Smooth muscle cell of the brain vasculature (primary cell): ENCODE data around the gene MAN1A1.

Source experiments
- DNase-seq: peaks from one replicate; pipeline ENCODE4 v3.0.0-alpha.2; 2012; ENCODE audit warnings: low read depth, low spot score

MAN1A1 gene

GRCh38 chr6:119196715-119197114, 152.8 kb downstream of the MAN1A1 start:
- no peak for DNase-seq

GRCh38 chr6:119195848-119196247, 153.7 kb downstream of the MAN1A1 start:
- DNase-seq, result no peak

DNA sequence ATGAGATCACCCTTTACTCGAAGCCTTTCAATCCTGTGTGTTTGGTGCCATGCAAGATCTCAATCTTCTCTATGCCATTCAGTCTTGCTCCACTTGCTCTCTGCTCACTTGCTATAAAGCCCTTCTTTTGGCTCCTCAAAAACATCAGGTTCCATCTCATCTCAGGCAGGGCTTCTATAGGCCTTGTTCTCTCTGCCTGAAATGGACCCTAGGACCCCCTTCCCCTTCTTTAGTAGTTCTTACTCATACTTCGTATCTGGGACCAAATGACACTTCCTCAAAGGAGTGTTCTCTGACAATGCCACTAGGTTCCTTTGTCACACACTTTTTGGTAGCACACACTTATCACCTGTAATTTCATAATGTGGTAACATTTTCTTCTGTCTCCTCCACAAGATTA, 154.4 kb downstream of the MAN1A1 start:
- DNase-seq, result no peak

DNA sequence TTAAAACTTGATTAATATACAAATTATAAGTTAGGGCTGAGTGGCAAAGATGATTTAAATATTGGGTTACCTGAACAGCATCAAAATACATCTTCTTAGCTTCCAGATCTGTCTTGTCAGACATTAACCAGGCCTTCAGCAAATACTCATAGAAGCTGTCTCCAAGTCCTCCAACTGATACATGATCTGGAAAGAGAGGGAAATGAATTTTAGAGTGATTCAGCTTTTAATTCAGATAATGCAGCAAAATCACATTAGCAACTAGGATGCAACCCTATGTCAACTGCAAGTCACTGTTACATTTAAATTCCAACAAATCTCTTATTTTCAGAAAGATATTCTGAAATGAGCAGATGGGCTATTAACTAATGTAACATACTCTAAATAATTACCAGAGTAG, 155.9 kb downstream of the MAN1A1 start:
- DNase-seq, result no peak

GRCh38 chr6:119192200-119192599, 157.4 kb downstream of the MAN1A1 start:
- no peak for DNase-seq

- no peak for DNase-seq
These were observed 159.4 kb downstream of the MAN1A1 start for GRCh38 chr6:119190176-119190575.

- DNase-seq, result no peak
These were observed 160.1 kb downstream of the MAN1A1 start for GRCh38 chr6:119189498-119189897.

- no peak for DNase-seq
These were observed 162.0 kb downstream of the MAN1A1 start for GRCh38 chr6:119187596-119187995.

GRCh38 chr6:119186490-119186889, 163.1 kb downstream of the MAN1A1 start:
- DNase-seq, result no peak

DNA sequence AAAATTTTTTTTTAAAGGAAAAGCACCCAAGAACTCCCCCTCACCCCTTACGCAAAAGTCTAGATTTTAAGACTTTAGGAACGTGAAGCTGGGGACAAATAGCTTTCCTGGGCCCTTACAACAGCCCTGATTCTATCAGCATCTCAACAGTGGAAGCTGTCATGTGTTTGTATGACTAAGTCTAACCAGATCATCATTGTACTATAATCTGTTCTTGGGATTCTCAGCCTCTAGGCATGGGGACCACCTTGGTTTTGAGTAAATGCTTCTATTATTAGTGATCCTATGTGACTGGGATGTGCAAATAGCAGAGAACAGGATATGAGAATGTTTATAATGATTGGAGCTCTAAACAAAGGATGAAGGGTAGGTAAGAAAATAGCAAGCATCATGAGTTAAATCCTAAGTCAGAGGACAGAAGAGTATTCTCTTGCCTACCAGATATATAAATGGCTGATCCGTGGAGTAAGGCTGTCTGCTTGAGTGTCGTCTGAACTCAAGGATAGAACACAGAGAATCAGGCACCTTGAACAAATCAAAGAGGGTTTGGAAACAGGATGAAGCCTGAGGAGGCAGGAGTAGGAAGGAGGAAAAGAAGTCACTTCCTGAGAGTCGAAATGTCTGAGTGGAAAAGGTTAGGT, 165.4 kb downstream of the MAN1A1 start:
- no peak for DNase-seq

GRCh38 chr6:119183457-119183856, 166.1 kb downstream of the MAN1A1 start:
- no peak for DNase-seq

- no peak for DNase-seq
These were observed 166.7 kb downstream of the MAN1A1 start for GRCh38 chr6:119182875-119183274.

GRCh38 chr6:119182216-119182803, 167.3 kb downstream of the MAN1A1 start:
- DNase-seq, result no peak

DNA sequence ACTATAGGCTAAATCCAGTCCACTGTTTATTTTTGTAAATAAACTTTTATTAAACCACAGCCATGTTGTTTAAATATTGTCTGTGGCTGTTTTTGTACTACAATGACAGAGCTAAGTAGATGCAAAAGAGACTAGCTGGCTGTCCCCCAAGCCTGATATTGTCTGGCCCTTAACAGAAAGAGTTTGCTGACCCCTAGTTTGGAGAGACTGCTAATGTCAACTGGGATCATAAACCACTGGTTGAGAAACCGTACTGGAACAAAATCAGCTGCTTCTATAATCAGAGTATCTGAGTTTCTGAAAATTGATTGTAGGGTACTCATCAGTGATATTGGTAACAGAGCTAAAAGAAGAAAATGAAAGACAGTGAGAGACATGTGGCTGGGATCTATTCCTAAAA, 168.5 kb downstream of the MAN1A1 start:
- DNase-seq, result no peak

- DNase-seq, result no peak
These were observed 169.7 kb downstream of the MAN1A1 start for GRCh38 chr6:119179842-119180241.

- no peak for DNase-seq
These were observed 170.5 kb downstream of the MAN1A1 start for GRCh38 chr6:119179062-119179461.

DNA sequence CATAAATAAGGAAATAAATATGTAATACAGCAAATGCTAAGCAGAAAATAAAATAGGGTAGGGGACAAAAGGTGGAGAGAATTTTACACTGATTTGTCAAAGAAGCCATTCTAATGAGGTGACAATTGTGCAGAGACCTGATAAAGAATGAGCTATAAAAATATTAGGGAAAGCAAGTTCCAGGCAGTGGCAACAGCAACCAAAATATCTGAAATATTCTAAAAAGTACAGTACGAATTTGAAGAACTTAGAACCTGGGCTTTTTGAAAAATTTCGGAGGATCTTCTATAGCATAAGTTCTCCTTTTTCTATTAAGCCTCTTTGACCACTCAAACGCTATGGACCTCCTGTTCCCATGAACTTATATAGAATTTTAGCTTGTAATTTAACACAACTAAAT, 173.1 kb downstream of the MAN1A1 start:
- no peak for DNase-seq

GRCh38 chr6:119174879-119175817, 174.4 kb downstream of the MAN1A1 start:
- DNase-seq, result no peak

DNA sequence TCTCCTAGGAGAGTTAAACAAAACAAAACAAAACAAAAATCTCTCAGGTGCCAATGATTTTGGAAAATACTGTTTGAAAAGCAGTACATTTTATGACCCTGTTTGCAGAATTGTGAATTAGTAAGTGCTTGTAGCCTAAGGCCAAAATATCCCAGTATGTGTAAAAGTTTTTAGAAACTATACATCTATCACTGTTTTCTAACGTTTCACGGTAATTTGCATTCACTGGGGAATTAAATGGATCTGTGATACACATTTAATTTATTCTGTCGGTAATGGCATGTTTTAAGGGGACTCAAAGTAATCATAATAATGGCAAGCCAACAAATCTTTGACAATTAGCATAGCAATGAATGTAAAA, 175.5 kb downstream of the MAN1A1 start:
- no peak for DNase-seq

GRCh38 chr6:119173249-119174084, 176.1 kb downstream of the MAN1A1 start:
- DNase-seq, result no peak

DNA sequence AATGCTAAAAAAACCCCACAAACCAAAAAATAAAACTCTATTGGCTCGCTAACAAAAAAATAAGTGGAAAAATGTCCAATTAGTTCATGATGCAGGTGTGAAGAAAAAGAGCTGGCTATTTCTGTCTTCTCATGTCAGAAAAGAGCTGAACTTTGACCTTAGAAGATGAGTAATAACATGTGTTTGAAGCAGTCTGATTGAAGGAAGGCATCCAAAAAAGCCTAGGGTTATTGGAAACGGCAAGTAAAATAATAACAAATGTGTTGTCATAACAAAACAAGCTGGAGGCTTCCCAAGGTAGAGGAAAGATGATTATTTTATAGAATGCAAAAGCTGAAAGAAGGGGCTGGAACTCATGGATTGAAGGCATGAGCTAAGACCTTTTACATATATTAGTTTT, 176.7 kb downstream of the MAN1A1 start:
- no peak for DNase-seq
